Fibroblast of gingiva (primary cell): ENCODE data around the gene SLC50A1.
"Not testable (repeated sequence)": the region's sequence is repeated elsewhere in the genome, so short reads cannot be mapped to it uniquely, and the experiment has no call there.

ENCODE experiments used
- DNase-seq: peaks from one replicate; pipeline ENCODE4 v3.0.0-alpha.2; 2011; ENCODE audit warnings: low read depth

Gene SLC50A1

GRCh38 chr1:155117610-155118009 lies 18.0 kb upstream of the SLC50A1 start:
- no peak for DNase-seq

- not testable (repeated sequence) for DNase-seq
These were observed 17.6 kb upstream of the SLC50A1 start for GRCh38 chr1:155118090-155118489.

GRCh38 chr1:155120253-155120652 lies 15.4 kb upstream of the SLC50A1 start:
- DNase-seq = no peak

GRCh38 chr1:155121249-155121648 lies 14.4 kb upstream of the SLC50A1 start:
- DNase-seq = no peak

GRCh38 chr1:155122308-155122707 lies 13.3 kb upstream of the SLC50A1 start:
- no peak for DNase-seq

- DNase-seq = no peak
These were observed 11.9 kb upstream of the SLC50A1 start for GRCh38 chr1:155123801-155124200.

DNA sequence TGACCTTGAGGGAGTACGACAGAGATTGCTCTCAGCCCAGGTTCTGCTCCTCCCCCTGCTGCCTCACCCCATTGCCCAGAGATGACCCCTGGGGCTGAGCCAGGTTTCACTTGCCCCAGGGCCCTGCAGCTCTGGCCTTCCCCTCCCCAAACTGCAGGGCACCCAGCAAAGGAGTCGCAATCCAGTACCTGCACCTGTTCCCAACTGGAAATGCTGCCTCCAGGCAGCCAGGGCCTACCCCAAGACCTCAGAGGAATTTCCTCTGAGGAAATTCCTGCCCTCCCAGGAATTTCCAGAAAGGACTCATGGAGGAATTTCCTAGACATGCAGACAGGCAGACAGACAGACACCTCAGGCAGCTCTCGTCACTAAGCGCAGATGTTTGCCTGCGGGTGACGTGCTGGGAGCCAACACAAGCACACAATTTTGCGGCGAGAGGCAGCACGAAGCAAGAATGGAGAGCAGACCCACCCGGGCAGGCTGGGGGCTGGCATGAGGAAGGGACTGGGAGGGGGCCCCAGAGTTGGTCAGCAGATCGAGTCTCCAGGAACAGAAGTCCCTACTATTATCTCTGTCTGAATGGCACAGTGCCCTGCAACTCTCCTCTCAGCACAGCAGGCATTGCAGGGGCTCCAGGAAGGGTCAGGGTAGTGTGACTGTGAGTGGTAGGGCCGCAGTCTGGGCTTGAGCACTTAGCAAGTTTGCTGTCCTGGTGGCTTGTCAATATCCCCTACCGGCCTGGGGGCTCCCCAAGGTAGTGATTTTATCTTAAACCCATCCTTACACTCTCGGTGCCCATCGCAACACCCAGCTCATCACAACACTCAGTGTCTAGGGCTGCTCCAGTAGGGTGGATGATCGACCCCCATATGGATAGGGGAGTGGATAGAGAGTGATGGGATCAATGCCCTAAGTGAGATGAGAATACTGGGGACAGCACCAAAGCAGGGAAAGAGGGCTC lies 10.9 kb upstream of the SLC50A1 start:
- DNase-seq = no peak

DNA sequence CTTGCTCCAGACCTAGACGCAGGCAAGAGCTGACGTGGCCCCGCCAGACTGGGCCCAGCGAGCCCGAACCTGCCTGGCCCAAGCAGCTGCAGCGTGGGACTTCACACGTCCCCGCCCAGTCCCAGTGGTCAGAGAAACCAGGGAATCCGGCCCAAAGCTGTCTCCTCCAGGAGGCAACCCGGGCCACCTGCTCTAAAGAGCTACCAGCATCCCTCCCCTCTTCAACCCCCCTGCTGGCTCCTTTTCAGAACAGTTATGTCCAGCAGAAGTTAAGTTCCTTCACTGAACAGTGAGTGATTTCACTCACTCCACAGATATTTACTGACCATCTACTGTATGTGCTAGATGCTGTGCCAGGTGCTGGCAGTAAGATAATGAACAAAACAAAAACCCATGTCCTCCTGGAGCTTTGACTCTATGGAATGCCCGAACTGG lies 10.1 kb upstream of the SLC50A1 start:
- DNase-seq = no peak

GRCh38 chr1:155125946-155126555 lies 9.6 kb upstream of the SLC50A1 start:
- peak; percentile 30 for DNase-seq

- DNase-seq = no peak
These were observed 9.0 kb upstream of the SLC50A1 start for GRCh38 chr1:155126556-155127104.

GRCh38 chr1:155127105-155127966 lies 8.3 kb upstream of the SLC50A1 start, which contains the start of gene EFNA1:
Gene EFNA1 (plus strand): TSS chr1:155127876. CDS start chr1:155127978, 102 bp downstream.
- peak; percentile 71 for DNase-seq

GRCh38 chr1:155127967-155128754 lies 7.5 kb upstream of the SLC50A1 start:
- DNase-seq = no peak

GRCh38 chr1:155128755-155129473 lies 6.7 kb upstream of the SLC50A1 start:
- no peak for DNase-seq

DNA sequence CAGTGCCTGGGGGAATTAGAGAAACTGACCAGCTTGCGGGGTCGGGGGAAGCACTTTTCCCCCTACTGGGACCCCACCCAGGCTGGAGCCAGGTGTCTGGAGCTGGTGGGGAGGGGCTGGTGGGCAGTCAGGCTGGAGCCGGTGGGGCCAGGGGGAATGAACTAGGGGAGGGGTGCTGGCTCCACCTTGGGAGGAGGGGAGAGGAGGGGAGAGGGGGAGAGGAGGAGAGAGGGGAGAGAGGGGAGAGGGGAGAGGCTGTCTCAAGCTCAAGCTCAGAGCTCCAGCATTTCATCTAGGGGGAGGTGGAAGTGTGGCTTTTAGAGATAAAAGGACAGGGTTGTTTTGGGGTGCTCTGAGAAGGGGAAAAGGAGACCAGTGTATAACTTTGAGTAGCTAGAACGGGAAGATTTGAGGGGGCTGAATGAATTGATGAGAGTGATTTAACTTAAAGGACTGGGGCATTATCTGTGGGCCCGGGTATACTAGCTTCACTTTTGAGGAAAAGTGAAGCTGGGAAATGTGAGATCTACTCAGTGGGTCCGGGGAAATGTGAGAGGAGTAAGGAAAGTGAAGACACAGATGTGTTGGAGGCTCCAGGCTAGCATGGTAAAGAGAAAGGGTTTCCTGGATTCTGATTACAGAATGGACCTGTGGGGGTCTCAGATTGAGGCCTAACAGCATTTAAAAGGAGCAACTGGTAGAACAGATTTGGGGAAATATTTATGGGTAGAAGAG lies 5.2 kb upstream of the SLC50A1 start:
- DNase-seq = no peak

- DNase-seq = no peak
These were observed 4.4 kb upstream of the SLC50A1 start for GRCh38 chr1:155131285-155131684.

GRCh38 chr1:155131856-155132255 lies 3.8 kb upstream of the SLC50A1 start:
- no peak for DNase-seq

DNA sequence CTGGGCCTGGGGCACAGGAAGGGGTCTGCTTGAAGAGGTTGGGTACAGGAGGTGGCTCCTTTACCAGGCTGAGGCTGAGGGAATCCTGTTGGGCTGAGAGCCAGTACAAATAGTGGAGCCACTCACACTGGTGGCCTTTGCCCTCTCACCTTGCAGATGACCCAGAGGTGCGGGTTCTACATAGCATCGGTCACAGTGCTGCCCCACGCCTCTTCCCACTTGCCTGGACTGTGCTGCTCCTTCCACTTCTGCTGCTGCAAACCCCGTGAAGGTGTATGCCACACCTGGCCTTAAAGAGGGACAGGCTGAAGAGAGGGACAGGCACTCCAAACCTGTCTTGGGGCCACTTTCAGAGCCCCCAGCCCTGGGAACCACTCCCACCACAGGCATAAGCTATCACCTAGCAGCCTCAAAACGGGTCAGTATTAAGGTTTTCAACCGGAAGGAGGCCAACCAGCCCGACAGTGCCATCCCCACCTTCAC lies 1.8 kb upstream of the SLC50A1 start:
- DNase-seq = no peak

GRCh38 chr1:155134322-155134721 lies 1.3 kb upstream of the SLC50A1 start:
- no peak for DNase-seq

DNA sequence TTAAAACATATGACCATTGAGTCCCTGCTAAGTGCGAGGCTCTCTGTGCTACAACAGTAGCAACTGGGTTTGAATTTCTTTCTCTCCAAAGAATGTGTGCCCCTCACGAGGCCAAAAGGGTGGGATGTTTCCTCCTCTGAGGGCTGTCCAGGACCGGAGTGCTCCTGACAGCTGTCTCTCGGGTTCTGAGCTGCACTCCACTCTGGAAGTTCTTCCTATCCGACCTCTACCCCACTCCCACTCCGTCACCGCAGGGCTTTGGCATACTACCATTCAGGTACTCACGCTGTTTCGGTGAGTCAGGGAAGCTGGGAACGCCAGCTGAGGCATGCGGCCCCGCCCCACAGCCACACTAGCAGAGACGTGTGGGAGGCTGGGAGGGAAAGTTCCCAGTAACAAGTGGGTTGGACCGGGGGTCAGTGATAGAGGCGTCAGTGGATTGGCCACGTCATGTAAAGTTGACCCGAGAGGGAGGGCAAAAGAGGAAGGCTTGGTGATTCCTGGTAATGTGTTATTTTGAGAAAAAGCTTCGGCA lies 705 bp upstream of the SLC50A1 start:
- peak; percentile 84 for DNase-seq
